A549 (cell line): ENCODE measurements around the gene CABP2.

Experiments used
- CHD2 ChIP-seq: fragments of 150-350 bp; IDR thresholded peaks from 2 replicates; pipeline ENCODE4 v1.6.1; 2014; ENCODE audit warnings: low read length; ENCODE audit not compliant: partially characterized antibody
- EP300 ChIP-seq, 2 experiments: fragments of >200 bp; sonication (Bioruptor Twin); formaldehyde crosslinking; IDR thresholded peaks; 2 replicates in 1 of 2; 3 replicates in 1 of 2; pipeline ENCODE4 v1.6.1; 2016 to 2017
- KDM5A ChIP-seq: fragments of 200-600 bp; sonication (generic); IDR thresholded peaks from 2 replicates; pipeline ENCODE4 v1.6.1; 2016; ENCODE audit warnings: antibody characterized with exemption, mild to moderate bottlenecking
- POLR2A ChIP-seq: IDR thresholded peaks from 2 replicates; pipeline ENCODE4 v1.6.1; 2012; ENCODE audit warnings: mild to moderate bottlenecking, low read length
- RAD21 ChIP-seq, 2 experiments: fragments of >200 bp in 1 of 2; sonication (Bioruptor Twin) in 1 of 2; formaldehyde crosslinking in 1 of 2; IDR thresholded peaks in 1 of 2; conservative IDR thresholded peaks in 1 of 2; 2 replicates in 1 of 2; 3 replicates in 1 of 2; pipeline ENCODE4 v1.6.1; 2012 to 2018; ENCODE audit warnings: inconsistent platforms in 1 of 2
- TF ChIP-seq, protein P1 (sequence below): fragments of >200 bp; sonication (Bioruptor Twin); formaldehyde crosslinking; IDR thresholded peaks from 3 replicates; pipeline ENCODE4 v1.5.1; 2016
- TF ChIP-seq, protein P2 (sequence below): IDR thresholded peaks from 2 replicates; pipeline ENCODE4 v1.6.1; 2012
- TF ChIP-seq, protein P3 (sequence below): fragments of 450-650 bp; IDR thresholded peaks from 2 replicates; pipeline ENCODE4 v1.6.1; 2014; ENCODE audit warnings: antibody characterized with exemption
- TF ChIP-seq, protein P4 (sequence below): IDR thresholded peaks from 2 replicates; pipeline ENCODE4 v1.6.1; 2012

DNA sequence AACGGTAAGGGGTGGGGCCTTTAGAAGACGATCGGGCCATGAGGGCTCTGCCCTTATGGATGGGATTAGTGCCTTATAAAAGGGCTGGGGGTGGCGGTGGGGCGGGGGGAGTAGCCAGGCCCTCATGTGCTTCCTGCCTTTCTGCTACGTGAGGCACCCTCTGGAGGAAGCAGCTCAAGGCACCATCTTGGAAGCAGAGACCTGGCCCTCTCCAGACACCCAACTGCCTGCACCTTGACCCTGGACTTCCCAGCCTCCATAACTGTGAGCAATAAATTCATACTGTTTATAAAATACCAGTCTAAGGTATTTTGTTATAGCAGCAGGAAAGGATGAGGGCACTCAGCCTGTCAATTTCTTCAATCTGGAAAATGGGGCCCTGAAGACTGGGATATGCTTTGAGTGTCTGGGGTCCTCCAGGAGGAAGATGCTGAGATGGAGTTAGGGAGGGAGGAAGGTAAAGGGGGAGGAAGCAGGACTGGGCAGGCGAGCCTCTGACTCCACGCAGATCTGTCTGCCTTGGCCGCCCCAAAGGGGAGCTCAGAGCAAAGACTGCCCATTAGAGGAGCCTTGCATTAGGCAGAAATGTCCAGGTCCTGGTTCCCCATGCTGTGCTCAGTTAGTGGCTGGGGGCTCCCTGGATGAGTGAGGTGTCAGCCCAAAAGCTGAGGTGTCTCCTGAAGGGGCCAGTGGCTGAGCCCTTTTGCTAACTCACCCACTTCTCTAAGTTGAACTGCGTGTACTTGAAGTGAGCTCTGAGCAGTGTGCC is 5.3 kb downstream of the CABP2 start:
- TF ChIP-seq, protein P1, sequence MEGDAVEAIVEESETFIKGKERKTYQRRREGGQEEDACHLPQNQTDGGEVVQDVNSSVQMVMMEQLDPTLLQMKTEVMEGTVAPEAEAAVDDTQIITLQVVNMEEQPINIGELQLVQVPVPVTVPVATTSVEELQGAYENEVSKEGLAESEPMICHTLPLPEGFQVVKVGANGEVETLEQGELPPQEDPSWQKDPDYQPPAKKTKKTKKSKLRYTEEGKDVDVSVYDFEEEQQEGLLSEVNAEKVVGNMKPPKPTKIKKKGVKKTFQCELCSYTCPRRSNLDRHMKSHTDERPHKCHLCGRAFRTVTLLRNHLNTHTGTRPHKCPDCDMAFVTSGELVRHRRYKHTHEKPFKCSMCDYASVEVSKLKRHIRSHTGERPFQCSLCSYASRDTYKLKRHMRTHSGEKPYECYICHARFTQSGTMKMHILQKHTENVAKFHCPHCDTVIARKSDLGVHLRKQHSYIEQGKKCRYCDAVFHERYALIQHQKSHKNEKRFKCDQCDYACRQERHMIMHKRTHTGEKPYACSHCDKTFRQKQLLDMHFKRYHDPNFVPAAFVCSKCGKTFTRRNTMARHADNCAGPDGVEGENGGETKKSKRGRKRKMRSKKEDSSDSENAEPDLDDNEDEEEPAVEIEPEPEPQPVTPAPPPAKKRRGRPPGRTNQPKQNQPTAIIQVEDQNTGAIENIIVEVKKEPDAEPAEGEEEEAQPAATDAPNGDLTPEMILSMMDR = no peak
- no peak for TF ChIP-seq POLR2A
- no peak for TF ChIP-seq RAD21 (conservative IDR thresholded peaks at IDR 0.05 in 1 of 2, IDR thresholded peaks at IDR 0.05 in 1 of 2)
- TF ChIP-seq, protein P2, sequence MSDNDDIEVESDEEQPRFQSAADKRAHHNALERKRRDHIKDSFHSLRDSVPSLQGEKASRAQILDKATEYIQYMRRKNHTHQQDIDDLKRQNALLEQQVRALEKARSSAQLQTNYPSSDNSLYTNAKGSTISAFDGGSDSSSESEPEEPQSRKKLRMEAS = no peak
- TF ChIP-seq EP300 (IDR thresholded peaks at IDR 0.05) = no peak
- TF ChIP-seq, protein P3, sequence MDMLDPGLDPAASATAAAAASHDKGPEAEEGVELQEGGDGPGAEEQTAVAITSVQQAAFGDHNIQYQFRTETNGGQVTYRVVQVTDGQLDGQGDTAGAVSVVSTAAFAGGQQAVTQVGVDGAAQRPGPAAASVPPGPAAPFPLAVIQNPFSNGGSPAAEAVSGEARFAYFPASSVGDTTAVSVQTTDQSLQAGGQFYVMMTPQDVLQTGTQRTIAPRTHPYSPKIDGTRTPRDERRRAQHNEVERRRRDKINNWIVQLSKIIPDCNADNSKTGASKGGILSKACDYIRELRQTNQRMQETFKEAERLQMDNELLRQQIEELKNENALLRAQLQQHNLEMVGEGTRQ = no peak
- TF ChIP-seq CHD2 = no peak
- no peak for TF ChIP-seq KDM5A
- TF ChIP-seq, protein P4, sequence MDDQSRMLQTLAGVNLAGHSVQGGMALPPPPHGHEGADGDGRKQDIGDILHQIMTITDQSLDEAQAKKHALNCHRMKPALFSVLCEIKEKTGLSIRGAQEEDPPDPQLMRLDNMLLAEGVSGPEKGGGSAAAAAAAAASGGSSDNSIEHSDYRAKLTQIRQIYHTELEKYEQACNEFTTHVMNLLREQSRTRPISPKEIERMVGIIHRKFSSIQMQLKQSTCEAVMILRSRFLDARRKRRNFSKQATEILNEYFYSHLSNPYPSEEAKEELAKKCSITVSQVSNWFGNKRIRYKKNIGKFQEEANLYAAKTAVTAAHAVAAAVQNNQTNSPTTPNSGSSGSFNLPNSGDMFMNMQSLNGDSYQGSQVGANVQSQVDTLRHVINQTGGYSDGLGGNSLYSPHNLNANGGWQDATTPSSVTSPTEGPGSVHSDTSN = no peak
